Kidney (tissue), 14 donors: ENCODE measurements around the gene ARL16. TPM values are rescaled to one million over a fixed set of nuclear protein-coding genes. Genes with fewer than 3 reads are reported as not detected.

Experiments used
- DNase-seq, 5 donors: peaks; one replicate each; pipeline ENCODE4 v3.0.0-alpha.2; 2013 to 2020
- FAIRE-seq: peaks from 2 replicates; lab custom pipeline; 2012; peaks lifted over from hg19 to GRCh38; lab: Jason Lieb, UNC
- H3K27ac ChIP-seq, 2 donors: one replicate each; pipeline ENCODE4 v1.7.0; 2013; ENCODE audit warnings: low read depth in 2 of 2, low read length in 2 of 2, inconsistent platforms in 1 of 2
- H3K27me3 ChIP-seq: one replicate; pipeline ENCODE4 v1.7.1; 2013; ENCODE audit warnings: low read length, inconsistent platforms; ENCODE audit not compliant: control insufficient read depth, insufficient read depth
- H3K36me3 ChIP-seq, 3 donors: one replicate each; pipeline versions ENCODE4 v1.7.0 to v1.7.1; 2013; ENCODE audit warnings: low read length in 3 of 3, control low read depth in 1 of 3, inconsistent platforms in 1 of 3; ENCODE audit not compliant: insufficient read depth in 3 of 3, control insufficient read depth in 2 of 3
- H3K4me1 ChIP-seq, 3 donors: one replicate each; pipeline versions ENCODE4 v1.7.0 to v1.7.1; 2013; ENCODE audit warnings: low read length in 3 of 3, inconsistent platforms in 1 of 3, low read depth in 1 of 3; ENCODE audit not compliant: control insufficient read depth in 2 of 3, insufficient read depth in 2 of 3
- H3K4me3 ChIP-seq, 3 donors: one replicate each; pipeline versions ENCODE4 v1.7.0 to v1.8.1; 2013; ENCODE audit warnings: low read length in 3 of 3, control low read depth in 1 of 3, inconsistent platforms in 1 of 3
- H3K9ac ChIP-seq, 3 donors: one replicate each; pipeline versions ENCODE4 v1.7.0 to v1.7.1; 2013; ENCODE audit warnings: low read length in 3 of 3, control low read depth in 1 of 3, inconsistent platforms in 1 of 3
- H3K9me3 ChIP-seq, 3 donors: one replicate each; pipeline versions ENCODE4 v1.7.0 to v1.7.1; 2013; ENCODE audit warnings: low read length in 3 of 3, control low read depth in 1 of 3, inconsistent platforms in 1 of 3; ENCODE audit not compliant: control insufficient read depth in 2 of 3, insufficient read depth in 1 of 3
- intact Hi-C: fragments of 100-400 bp; cut with DNase I; formaldehyde crosslinking; loops from one replicate; pipeline ENCODE4 v1.11.1; 2022
- polyA plus RNA-seq: library from polyadenylated mRNA; stranded (reverse); fragments of 350-450 nt; fragmentation: Illumina TruSeq; extraction: RNeasy Lipid Tissue Mini Kit (QIAGEN cat#74804); gene quantifications from one replicate; pipeline ENCODE4 v1.2.3, GENCODE V29; 2014; ENCODE audit warnings: low read depth, low replicate concordance; ENCODE audit not compliant: insufficient read depth
- total RNA-seq: library from RNA; stranded (reverse); fragmentation: NEBNext Ultra II Directional; extraction: Animal tissue kit (Norgen Biotek cat#: 25700); gene quantifications from one replicate; pipeline ENCODE4 v1.2.1, GENCODE V29; 2021
- TF ChIP-seq, protein P1 (sequence below): IDR thresholded peaks from 3 replicates; pipeline ENCODE4 v1.5.1; 2012; ENCODE audit warnings: mild to moderate bottlenecking, moderate library complexity, borderline replicate concordance; ENCODE audit not compliant: insufficient read depth; ENCODE audit errors: extremely low read depth
- donor health status: control.
- donor health status: control.
- donor health status: control.
- donor health status: control.
- donor health status: control.
- donor health status: DM: yes; HTN: yes; CAD: no.
- donor health status: Normal renal cell carcinoma (clear cell type).

The ARL16 gene
- total and polyA plus RNA-seq, 2 donors from 2014 or later: 34.7 to 76.1 TPM

DNA sequence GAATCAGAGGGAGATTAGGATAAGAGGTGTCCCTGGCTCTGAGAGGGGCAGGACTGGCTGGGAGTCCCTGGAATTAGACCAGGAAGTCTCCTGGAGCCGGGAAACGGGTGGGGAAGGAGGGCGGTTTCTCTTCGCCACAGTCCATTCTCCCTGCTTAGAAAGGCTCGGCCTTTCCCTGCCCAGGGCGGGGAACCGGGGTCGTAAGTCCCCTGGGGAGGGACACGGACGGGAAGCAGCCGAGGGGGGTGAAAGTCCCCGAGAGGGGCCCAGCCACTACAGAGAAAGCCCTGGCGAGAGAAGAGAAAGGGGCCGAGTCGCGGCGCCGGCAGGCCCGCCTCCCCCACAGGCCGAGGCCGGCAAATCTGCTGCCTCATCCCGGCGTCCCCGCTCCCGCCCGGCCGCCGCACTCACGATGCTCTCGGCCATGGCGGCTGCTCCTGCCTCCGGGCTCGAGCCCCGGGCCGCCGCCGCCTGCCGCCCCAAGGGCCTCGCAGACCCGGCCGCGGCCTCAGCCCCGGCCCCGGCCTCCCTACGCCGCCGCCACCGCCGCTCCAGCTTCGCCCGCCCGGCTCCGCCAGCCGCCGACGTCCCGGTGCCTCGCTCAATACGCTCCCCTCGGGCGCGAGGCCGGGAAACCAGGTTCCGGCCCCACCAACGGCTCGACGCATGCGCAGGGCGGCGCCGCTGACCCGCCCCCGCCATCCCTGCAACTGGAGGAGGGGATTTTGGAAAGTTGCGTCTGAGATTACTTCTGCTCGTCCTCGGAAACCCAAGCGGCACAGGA lies 46.9 kb downstream of the ARL16 start, which contains the start of the genes NPLOC4 and TSPAN10:
NPLOC4 (minus strand) TSS at position 608 of the 784 bp plus-strand sequence; CDS start at position 426, 182 bp downstream.
TSPAN10 (plus strand) TSS at position 692 of the 784 bp plus-strand sequence. CDS start 5,217 bp downstream, outside the sequence.
- peaks cover 0 to 2% (median 0%) of the 10 kb centered on the region in 3 donors for H3K36me3 ChIP-seq
- DNase-seq: peak; percentile 90 to 95 (median 93)
- no peaks in the 10 kb centered on the region for H3K27me3 ChIP-seq
- TF ChIP-seq, protein P1, sequence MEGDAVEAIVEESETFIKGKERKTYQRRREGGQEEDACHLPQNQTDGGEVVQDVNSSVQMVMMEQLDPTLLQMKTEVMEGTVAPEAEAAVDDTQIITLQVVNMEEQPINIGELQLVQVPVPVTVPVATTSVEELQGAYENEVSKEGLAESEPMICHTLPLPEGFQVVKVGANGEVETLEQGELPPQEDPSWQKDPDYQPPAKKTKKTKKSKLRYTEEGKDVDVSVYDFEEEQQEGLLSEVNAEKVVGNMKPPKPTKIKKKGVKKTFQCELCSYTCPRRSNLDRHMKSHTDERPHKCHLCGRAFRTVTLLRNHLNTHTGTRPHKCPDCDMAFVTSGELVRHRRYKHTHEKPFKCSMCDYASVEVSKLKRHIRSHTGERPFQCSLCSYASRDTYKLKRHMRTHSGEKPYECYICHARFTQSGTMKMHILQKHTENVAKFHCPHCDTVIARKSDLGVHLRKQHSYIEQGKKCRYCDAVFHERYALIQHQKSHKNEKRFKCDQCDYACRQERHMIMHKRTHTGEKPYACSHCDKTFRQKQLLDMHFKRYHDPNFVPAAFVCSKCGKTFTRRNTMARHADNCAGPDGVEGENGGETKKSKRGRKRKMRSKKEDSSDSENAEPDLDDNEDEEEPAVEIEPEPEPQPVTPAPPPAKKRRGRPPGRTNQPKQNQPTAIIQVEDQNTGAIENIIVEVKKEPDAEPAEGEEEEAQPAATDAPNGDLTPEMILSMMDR: peak; percentile 10
- H3K27ac ChIP-seq: peak within 1 kb of the TSS; percentile 77 to 87
- peak within 1 kb of the TSS; percentile 92 to 97 (median 97) for H3K4me3 ChIP-seq
- H3K9ac ChIP-seq: peak within 1 kb of the TSS; percentile 74 to 99 (median 83)
- no peak for FAIRE-seq
- H3K9me3 ChIP-seq: no peaks in the 10 kb centered on the region
- peaks cover 0 to 9% (median 7%) of the 10 kb centered on the region in 3 donors for H3K4me1 ChIP-seq
- intact Hi-C loops: no loop called here

DNA sequence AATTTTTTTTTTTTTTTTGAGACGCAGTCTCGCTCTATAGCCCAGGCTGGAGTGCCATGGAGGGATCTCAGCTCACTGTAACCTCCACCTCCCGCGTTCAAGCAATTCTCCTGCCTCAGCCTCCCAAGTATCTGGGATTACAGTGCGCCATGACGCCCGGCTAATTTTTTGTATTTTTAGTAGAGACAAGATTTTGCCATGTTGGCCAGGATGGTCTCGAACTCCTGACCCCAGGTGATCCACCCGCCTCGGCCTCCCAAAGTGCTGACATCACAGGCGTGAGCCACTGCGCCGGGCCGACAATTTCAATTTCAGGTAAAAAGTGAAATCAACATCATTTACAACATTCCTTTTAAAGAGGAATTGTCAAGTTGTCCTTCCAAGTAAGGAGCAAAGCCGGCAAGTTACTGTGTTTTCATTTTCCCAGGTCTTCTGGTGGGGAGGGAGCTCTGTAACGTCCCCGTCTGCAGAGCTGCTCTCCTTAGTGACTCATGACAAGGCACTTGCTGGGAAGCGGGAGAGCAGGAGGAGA lies 47.6 kb downstream of the ARL16 start:
- H3K36me3 ChIP-seq: peaks cover 0 to 2% (median 0%) of the 10 kb centered on the region in 3 donors
- H3K9ac ChIP-seq: peak overlapping the region; percentile 72 to 99 (median 74)
- H3K9me3 ChIP-seq: no peaks in the 10 kb centered on the region
- no peaks in the 10 kb centered on the region for H3K27me3 ChIP-seq
- H3K27ac ChIP-seq: peak overlapping the region; percentile 77 to 87
- peak overlapping the region; percentile 80 to 97 (median 92) for H3K4me3 ChIP-seq
- TF ChIP-seq, protein P1: no peak
- FAIRE-seq (no peak), DNase-seq (peak in 1 of 5 donors; percentile 17)
- H3K4me1 ChIP-seq: peaks cover 0 to 9% (median 7%) of the 10 kb centered on the region in 3 donors
- intact Hi-C loops: no loop called here

DNA sequence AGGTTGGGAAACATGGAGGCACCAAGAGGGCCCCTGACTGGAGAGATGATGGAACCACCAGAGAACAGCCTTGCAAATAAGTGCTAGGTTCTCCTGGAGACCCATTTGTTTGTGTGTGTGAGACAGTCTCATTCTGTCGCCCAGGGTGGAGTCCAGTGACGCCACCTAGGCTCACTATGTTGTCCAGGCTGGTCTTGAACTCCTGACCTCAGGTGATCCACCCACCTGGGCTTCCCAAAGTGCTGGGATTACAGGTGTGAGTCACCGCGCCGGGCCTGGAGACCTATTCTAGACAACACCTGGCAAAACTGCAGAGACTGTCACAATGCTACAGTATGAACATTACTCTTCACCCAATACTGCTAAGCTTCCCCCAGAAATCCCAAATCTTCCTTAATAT lies 48.2 kb downstream of the ARL16 start:
- DNase-seq (peak in 1 of 5 donors; percentile 24), FAIRE-seq (no peak)
- TF ChIP-seq, protein P1: no peak
- peaks cover 0 to 9% (median 7%) of the 10 kb centered on the region in 3 donors for H3K4me1 ChIP-seq
- H3K27ac ChIP-seq: peak overlapping the region in 1 of 2 donors; percentile 77
- peak overlapping the region in 1 of 3 donors; percentile 74 for H3K9ac ChIP-seq
- intact Hi-C loops: no loop called here
- peaks cover 0 to 2% (median 0%) of the 10 kb centered on the region in 3 donors for H3K36me3 ChIP-seq
- H3K27me3 ChIP-seq: no peaks in the 10 kb centered on the region
- peak overlapping the region in 2 of 3 donors; percentile 92 to 97 for H3K4me3 ChIP-seq
- H3K9me3 ChIP-seq: no peaks in the 10 kb centered on the region
